GM12878 (cell line): ENCODE data around the gene FHL5. TPM values are rescaled to one million over a fixed set of nuclear protein-coding genes. Genes with fewer than 3 reads are reported as not detected.
A peak's percentile ranks its signal among the peaks of the same experiment; 100 is the strongest.

Experiments used
- ATAC-seq: fragments of 200-7000 bp; cut with Tn5 transposase; 3 replicates; pipeline ENCODE4 v1.9.1; 2020; ENCODE audit warnings: mild to moderate bottlenecking, moderate library complexity
- BruUV-seq: library from RNA; stranded (reverse); fragments of 400-500 nt; replicated peaks from 2 replicates; lab custom pipeline; 2021; lab: Mats Ljungman, UMichigan
- CTCF ChIA-PET: fragments of 300-600 bp; sonication (Branson Sonifier 250); formaldehyde crosslinking; extraction: SDS; loops from one replicate; lab custom pipeline; 2021; ENCODE audit warnings: inconsistent platforms; lab: Yijun Ruan, JAX
- POLR2A ChIA-PET: fragments of 350-600 bp; formaldehyde crosslinking; extraction: SDS; loops from one replicate; lab custom pipeline; 2021; ENCODE audit warnings: inconsistent platforms; lab: Charles Lee
- RAD21 ChIA-PET: fragments of 300-600 bp; sonication (Branson Sonifier 250); formaldehyde crosslinking; loops from one replicate; lab custom pipeline; 2023; ENCODE audit warnings: antibody characterized with exemption; ENCODE audit not compliant: unreplicated experiment; lab: Charles Lee
- SMC1A ChIA-PET: fragments of 300-600 bp; sonication (Branson Sonifier 250); formaldehyde crosslinking; loops from one replicate; lab custom pipeline; 2023; ENCODE audit not compliant: unreplicated experiment, uncharacterized antibody; lab: Charles Lee
- DNase-seq: peaks from one replicate; pipeline ENCODE4 v3.0.0-alpha.2; 2011; ENCODE audit warnings: low read depth, low spot score
- FAIRE-seq: peaks from 3 replicates; lab custom pipeline; 2011; peaks lifted over from hg19 to GRCh38; lab: Jason Lieb, UNC
- H2AFZ ChIP-seq: 2 replicates; pipeline ENCODE4 v1.6.0; 2011; ENCODE audit warnings: low read depth, low read length, control low read depth; ENCODE audit not compliant: control insufficient read depth
- H3K27ac ChIP-seq: 2 replicates; pipeline ENCODE4 v1.5.1; 2011; ENCODE audit warnings: control low read depth; ENCODE audit not compliant: control insufficient read depth, insufficient read depth
- H3K27me3 ChIP-seq, 2 experiments: replicated peaks in 1 of 2; 2 replicates each; pipeline versions ENCODE4 v1.6.0 to v1.6.1; 2011; ENCODE audit warnings: low read length in 1 of 2; ENCODE audit not compliant: control insufficient read depth in 2 of 2, insufficient read depth in 2 of 2
- H3K36me3 ChIP-seq, 2 experiments: 2 replicates each; pipeline ENCODE4 v1.5.1; 2011; ENCODE audit warnings: low read length in 1 of 2; ENCODE audit not compliant: control insufficient read depth in 2 of 2, insufficient read depth in 2 of 2
- H3K4me1 ChIP-seq: 2 replicates; pipeline ENCODE4 v1.6.1; 2011; ENCODE audit warnings: mild to moderate bottlenecking, low read length, moderate library complexity, mixed read lengths; ENCODE audit not compliant: control insufficient read depth, insufficient read depth
- H3K4me2 ChIP-seq: 2 replicates; pipeline ENCODE4 v1.6.0; 2011; ENCODE audit warnings: control low read depth; ENCODE audit not compliant: control insufficient read depth, insufficient read depth
- H3K4me3 ChIP-seq: fragments of 200-600 bp; sonication (generic); 2 replicates; pipeline ENCODE4 v1.5.1; 2016
- H3K79me2 ChIP-seq: 2 replicates; pipeline ENCODE4 v1.6.0; 2011; ENCODE audit warnings: low read length; ENCODE audit not compliant: control insufficient read depth, insufficient read depth
- H3K9ac ChIP-seq: 2 replicates; pipeline ENCODE4 v1.8.0; 2011; ENCODE audit warnings: low read length, control low read depth, mixed read lengths; ENCODE audit not compliant: control insufficient read depth, insufficient read depth
- H3K9me3 ChIP-seq: replicated peaks from 3 replicates; pipeline ENCODE4 v1.5.1; 2011; ENCODE audit warnings: mild to moderate bottlenecking, low read length; ENCODE audit not compliant: control insufficient read depth, insufficient read depth
- H4K20me1 ChIP-seq: 2 replicates; pipeline ENCODE4 v1.6.0; 2011; ENCODE audit not compliant: control insufficient read depth, insufficient read depth
- FOXK2 ChIP-seq: fragments of 450-650 bp; IDR thresholded peaks from 2 replicates; pipeline ENCODE4 v1.6.1; 2017; ENCODE audit warnings: mild to moderate bottlenecking, moderate library complexity
- MEF2B ChIP-seq: fragments of 450-650 bp; IDR thresholded peaks from 2 replicates; pipeline ENCODE4 v1.6.1; 2018; ENCODE audit warnings: mild to moderate bottlenecking, moderate library complexity; ENCODE audit not compliant: partially characterized antibody, poor library complexity, severe bottlenecking
- MLLT1 ChIP-seq: fragments of 450-650 bp; IDR thresholded peaks from 2 replicates; pipeline ENCODE4 v1.6.1; 2016; ENCODE audit warnings: mild to moderate bottlenecking
- NBN ChIP-seq: fragments of 450-650 bp; IDR thresholded peaks from 2 replicates; pipeline ENCODE4 v1.6.1; 2016
- PKNOX1 ChIP-seq: fragments of 450-650 bp; IDR thresholded peaks from 2 replicates; pipeline ENCODE4 v1.6.1; 2016; ENCODE audit warnings: mild to moderate bottlenecking
- SMAD1 ChIP-seq: fragments of 450-650 bp; IDR thresholded peaks from 2 replicates; pipeline ENCODE4 v1.6.1; 2018; ENCODE audit warnings: mild to moderate bottlenecking, low read depth; ENCODE audit not compliant: partially characterized antibody
- ZBTB33 ChIP-seq: fragments of 450-650 bp; IDR thresholded peaks from 2 replicates; pipeline ENCODE4 v1.6.1; 2017; ENCODE audit warnings: mild to moderate bottlenecking
- ZNF217 ChIP-seq: fragments of 450-650 bp; IDR thresholded peaks from 2 replicates; pipeline ENCODE4 v1.6.1; 2017; ENCODE audit warnings: antibody characterized with exemption, mild to moderate bottlenecking
- WGBS: methylation state at CpG from one replicate; pipeline ENCODE4 v1.1.6; 2016; ENCODE audit warnings: low lambda C conversion rate; ENCODE audit not compliant: insufficient replicate concordance, insufficient coverage; ENCODE audit errors: missing lambda C conversion rate; 5-methylcytosine and 5-hydroxymethylcytosine counted together
- in situ Hi-C: fragments of 300-500 bp; cut with MboI; formaldehyde crosslinking; loops from 9 replicates; pipeline ENCODE4 v1.14.3; 2018; ENCODE audit warnings: mixed read lengths
- intact Hi-C: fragments of 100-400 bp; cut with micrococcal nuclease; formaldehyde crosslinking; loops from one replicate; pipeline ENCODE4 v1.14.2; 2022; ENCODE audit not compliant: unreplicated experiment
- polyA plus RNA-seq, 11 experiments: library from polyadenylated mRNA; depleted of rRNA in 4 of 11; unstranded in 6 of 11; stranded (reverse) in 5 of 11; fragments of >200 nt; fragmentation: Nextera tagmentation in 4 of 11; fragmentation: Illumina TruSeq in 1 of 11; extraction: Ambion mirVana in 4 of 11; extraction: Trizol in 1 of 11; gene quantifications; 1 replicate in 1 of 11; 2 replicates in 10 of 11; pipeline versions ENCODE4 v1.2.1 to v1.2.3, GENCODE V29; 2011 to 2016; ENCODE audit warnings: inconsistent platforms in 2 of 11, missing spikeins in 2 of 11, low read depth in 1 of 11
- total RNA-seq, 4 experiments: library from RNA; depleted of rRNA in 3 of 4; stranded (reverse); fragments of >200 nt in 3 of 4; fragmentation: Illumina TruSeq in 1 of 4; extraction: Trizol in 1 of 4; gene quantifications; 2 replicates each; pipeline versions ENCODE4 v1.2.1 to v1.2.3, GENCODE V29; 2013 to 2021

The FHL5 gene
- total and polyA plus RNA-seq, 10 of the 15 experiments (the other 5 are each of a cell fraction or from before 2014, with no cell fraction given), result 0.16 TPM; not detected in 9

GRCh38 chr6:96532399-96532798 lies 30.5 kb upstream of the FHL5 start:
- Histone ChIP-seq H3K79me2 (no peaks in the 10 kb centered on the region; the same call in none of the 2 replicates), H3K27ac (peak overlapping the region; percentile 50), H4K20me1 (no peaks in the 10 kb centered on the region), H2AFZ (no peak overlapping the region; the same call in 1 of the 2 replicates), H3K4me3 (no peak overlapping the region), H3K27me3 (no peaks in the 10 kb centered on the region), H3K4me1 (no peaks in the 10 kb centered on the region; the same call in 1 of the 2 replicates), H3K9ac (no peak overlapping the region), H3K4me2 (peak overlapping the region; percentile 41; the same call in 1 of the 2 replicates), H3K9me3 (peaks cover 11% of the 10 kb centered on the region), H3K36me3 (peaks cover 6 to 24% of the 10 kb centered on the region in 2 experiments)
- FAIRE-seq (no peak), ATAC-seq (peak; percentile 61), DNase-seq (peak; percentile 41)
- in situ Hi-C loops, result no loop called here
- WGBS, result 5% methylated on average over 1 of the region's 1 CpG
- no TSS peak for BruUV-seq
- ChIA-PET RAD21 (interaction anchor here (1.1 kb wide), 1 partner anchor 9 kb away, joined by 5 read pairs; no protein-coding TSS in a partner anchor), CTCF (interaction anchor here (1.2 to 1.8 kb wide), 2 partner anchors 8 to 13 kb away, joined by 3 to 4 read pairs; no protein-coding TSS in a partner anchor), SMC1A (interaction anchor here (0.8 to 5.9 kb wide), 4 partner anchors 8 to 411 kb away, joined by 3 to 27 read pairs (median 10); partner anchors contain the start of gene UFL1), POLR2A (no interaction called here)
- intact Hi-C loops, result no loop called here
- TF ChIP-seq FOXK2 (no peak), ZNF217 (0 out of 2 replicates have a peak, but pooled peaks have one; percentile 25), MEF2B (peak; percentile 94), PKNOX1 (peak; percentile 44; the same call in 1 of the 2 replicates), SMAD1 (peak; percentile 25), MLLT1 (0 out of 2 replicates have a peak, but pooled peaks have one; percentile 34), NBN (0 out of 2 replicates have a peak, but pooled peaks have one; percentile 32), ZBTB33 (no peak)
